DND-41 (cell line): ENCODE results near the gene RBMS1.

ENCODE experiments used
- EZH2 ChIP-seq: IDR thresholded peaks from 3 replicates; pipeline ENCODE4 v1.6.1; 2012; ENCODE audit warnings: borderline replicate concordance, low read depth, mild to moderate bottlenecking, moderate library complexity, low read length, inconsistent platforms; ENCODE audit not compliant: severe bottlenecking
- TF ChIP-seq, protein P1 (sequence below): IDR thresholded peaks from 2 replicates; pipeline ENCODE4 v1.5.1; 2012; ENCODE audit warnings: borderline replicate concordance, low read length, moderate library complexity, mild to moderate bottlenecking; ENCODE audit not compliant: poor library complexity, severe bottlenecking; ENCODE audit errors: extremely low read depth

DNA sequence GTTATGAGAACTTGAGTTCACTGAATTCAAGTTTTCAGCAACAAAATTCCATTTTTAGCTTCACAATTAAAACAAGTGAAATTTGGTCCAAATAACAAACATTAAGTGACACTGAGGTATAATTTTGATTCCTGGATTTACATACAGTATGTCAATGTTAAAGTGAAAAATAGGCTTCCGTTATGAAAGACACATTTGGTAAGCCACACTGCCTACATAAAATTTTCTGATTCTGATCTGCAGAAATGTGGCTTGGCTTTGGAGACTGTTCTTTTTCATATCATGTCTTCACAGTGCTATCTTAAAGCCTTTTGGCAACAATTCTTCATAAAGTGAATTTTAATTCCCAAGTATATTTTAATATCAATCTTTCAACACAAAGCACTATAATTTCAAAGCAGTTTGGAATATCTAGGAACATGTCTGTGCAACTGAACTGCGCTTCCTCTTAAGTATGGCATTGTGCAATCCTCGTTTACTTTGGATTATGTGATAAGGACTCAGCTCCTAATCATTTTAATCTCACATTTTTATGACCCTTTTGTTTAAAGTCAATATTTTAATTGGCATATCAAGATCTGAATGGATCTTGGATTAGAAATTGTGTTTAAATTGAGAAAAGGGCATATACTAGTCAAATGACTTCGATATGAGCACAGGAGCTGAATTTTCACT lies 60.0 kb downstream of the RBMS1 start:
- TF ChIP-seq, protein P1, sequence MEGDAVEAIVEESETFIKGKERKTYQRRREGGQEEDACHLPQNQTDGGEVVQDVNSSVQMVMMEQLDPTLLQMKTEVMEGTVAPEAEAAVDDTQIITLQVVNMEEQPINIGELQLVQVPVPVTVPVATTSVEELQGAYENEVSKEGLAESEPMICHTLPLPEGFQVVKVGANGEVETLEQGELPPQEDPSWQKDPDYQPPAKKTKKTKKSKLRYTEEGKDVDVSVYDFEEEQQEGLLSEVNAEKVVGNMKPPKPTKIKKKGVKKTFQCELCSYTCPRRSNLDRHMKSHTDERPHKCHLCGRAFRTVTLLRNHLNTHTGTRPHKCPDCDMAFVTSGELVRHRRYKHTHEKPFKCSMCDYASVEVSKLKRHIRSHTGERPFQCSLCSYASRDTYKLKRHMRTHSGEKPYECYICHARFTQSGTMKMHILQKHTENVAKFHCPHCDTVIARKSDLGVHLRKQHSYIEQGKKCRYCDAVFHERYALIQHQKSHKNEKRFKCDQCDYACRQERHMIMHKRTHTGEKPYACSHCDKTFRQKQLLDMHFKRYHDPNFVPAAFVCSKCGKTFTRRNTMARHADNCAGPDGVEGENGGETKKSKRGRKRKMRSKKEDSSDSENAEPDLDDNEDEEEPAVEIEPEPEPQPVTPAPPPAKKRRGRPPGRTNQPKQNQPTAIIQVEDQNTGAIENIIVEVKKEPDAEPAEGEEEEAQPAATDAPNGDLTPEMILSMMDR = no peak
- no peak for TF ChIP-seq EZH2
